22Rv1 (cell line): Measurements from ENCODE around the gene SLC13A3.

Experiments
- CTCF ChIP-seq: fragments of 450-650 bp; IDR thresholded peaks from 2 replicates; pipeline ENCODE4 v1.5.1; 2017; ENCODE audit warnings: mild to moderate bottlenecking
- ZFX ChIP-seq: fragments of 450-650 bp; IDR thresholded peaks from 2 replicates; pipeline ENCODE4 v1.6.1; 2017; ENCODE audit warnings: antibody characterized with exemption, borderline replicate concordance

- TF ChIP-seq CTCF (no peak), ZFX (no peak)
Observed at GRCh38 chr20:46698788-46699187, 47.5 kb upstream of the SLC13A3 start.
